HG02798 (cell line): ENCODE data around the gene SUSD5.
"Not testable (repeated sequence)": the region's sequence is repeated elsewhere in the genome, so short reads cannot be mapped to it uniquely, and the experiment has no call there.

Experiments used
- ATAC-seq: cut with Tn5 transposase; IDR thresholded peaks from one replicate; pipeline ENCODE4 v1.9.1; 2021; ENCODE audit warnings: mild to moderate bottlenecking; ENCODE audit not compliant: unreplicated experiment, poor library complexity

SUSD5 gene

DNA sequence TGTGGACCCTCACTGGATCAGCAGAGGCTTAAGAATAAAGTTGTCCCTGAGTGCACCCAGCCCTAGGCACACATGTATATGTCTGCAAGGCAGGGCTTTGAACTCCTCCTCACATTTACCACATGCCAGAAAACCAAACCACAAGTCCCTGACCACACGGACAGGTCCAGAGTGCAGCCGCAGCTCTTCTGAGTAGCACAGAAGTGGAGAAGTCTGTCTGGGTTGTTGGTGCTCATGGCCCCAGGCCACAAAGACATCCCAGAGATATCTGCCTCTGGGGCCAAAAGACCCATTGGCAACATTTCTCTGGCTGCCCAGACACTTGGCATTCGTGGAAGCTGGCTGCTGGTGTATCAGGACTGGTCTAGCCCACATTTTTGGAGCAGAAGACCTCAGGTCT is 17.4 kb downstream of the SUSD5 start:
- no peak for ATAC-seq

DNA sequence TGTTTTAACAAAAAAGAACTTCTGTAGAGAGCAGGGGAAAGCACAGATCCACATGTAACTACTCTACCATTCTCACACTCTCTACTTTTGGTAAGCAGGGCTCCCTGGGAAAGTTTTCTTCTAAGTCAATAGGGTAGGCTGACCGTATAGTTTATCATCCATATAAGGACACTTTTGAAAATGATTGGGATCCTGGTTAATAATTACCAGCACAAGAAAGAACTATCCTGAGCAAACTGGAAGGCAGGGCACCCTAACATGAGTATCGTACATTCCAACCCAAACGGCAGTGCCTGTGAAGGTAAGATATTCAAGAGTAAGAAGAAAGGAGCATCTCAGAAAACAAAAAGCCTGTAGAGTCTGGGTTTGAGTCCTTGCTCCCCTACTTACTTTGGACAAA is 22.1 kb downstream of the SUSD5 start:
- no peak for ATAC-seq

DNA sequence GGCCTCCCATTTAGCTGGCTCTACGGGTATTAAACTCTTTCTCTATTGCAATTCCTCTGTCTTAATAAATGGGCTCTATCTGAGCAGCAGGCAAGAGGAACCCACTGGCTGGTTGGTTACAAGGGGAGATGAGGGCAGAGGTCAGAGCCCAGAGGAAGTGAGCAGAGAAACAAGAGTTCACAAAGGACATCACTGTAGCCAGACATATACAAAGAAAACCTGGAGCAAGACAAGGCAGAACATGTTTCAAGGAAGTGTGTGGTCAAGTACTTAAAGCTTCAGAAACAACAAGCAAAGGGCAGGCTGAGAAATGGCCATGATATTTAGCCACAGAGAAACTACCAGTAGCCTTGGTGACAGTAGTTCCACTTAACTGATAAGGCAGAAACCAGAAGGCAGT is 24.3 kb downstream of the SUSD5 start:
- no peak for ATAC-seq

DNA sequence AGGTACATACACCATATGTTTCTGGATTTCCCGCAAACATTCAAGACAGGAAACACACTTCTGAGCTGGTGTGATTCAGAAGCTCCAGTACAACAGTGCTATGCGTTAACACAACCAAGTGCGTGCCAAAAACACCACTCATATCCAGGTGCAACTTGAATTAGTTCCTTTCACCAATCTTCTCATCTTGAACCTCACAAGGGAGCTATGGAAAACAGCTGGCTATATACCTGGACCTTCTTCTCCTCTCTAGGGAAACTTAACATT is 31.3 kb downstream of the SUSD5 start:
- no peak for ATAC-seq

DNA sequence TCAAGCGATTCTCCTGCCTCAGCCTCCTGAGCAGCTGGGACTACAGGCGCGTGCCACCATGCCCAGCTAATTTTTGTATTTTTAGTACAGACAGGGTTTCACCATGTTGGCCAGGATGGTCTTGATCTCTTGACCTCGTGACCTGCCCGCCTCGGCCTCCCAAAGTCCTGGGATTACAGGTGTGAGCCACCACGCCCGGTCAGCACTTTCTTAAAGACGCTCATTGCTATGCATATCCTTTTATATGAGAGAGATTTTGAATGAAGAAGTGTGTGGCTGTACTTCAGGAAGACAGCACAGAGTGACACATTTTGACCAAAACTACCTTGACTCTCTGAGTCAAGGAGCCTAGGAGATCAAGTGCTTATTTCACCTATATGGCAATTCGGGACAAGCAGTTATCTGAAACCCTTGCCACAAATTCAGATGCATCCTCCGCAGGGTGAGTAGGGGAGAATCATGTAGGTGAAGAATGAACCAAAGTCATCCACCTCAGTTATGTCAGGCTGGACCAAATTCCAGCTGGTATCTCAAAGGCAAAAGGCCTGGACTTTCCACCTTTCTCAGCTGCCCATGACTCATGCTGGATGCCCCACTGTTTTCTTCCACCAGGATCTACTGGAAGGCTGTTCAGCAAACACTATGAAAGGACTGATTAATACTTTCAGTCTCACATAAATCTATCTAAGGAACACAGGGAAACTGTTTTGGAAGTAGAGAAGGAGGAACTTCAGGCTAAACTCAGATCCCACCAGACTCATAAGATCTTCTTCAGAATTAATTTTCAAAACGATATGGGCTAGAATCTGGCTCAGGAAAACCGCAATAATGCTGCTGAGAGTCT is 31.9 kb downstream of the SUSD5 start:
- no peak for ATAC-seq

DNA sequence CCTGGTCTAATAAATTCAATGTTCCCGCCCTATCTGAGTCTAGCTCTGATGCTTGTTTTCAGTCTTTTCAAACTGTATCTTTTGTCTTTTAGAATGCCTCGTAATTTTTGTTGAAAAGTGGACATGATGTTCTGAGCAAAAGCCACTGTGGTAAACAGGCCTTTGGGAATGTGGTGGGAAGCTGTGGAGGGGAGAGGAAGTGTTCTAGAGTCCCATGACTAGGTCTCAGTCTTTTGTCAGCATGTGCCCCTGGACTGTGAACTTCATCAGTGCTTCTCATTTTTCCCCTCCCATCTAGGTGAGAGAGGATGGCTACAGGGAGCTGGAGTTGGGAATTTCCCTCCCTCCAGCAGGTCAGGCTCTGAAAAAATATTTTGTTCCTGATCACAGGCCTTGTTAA is 33.7 kb downstream of the SUSD5 start:
- ATAC-seq = no peak

DNA sequence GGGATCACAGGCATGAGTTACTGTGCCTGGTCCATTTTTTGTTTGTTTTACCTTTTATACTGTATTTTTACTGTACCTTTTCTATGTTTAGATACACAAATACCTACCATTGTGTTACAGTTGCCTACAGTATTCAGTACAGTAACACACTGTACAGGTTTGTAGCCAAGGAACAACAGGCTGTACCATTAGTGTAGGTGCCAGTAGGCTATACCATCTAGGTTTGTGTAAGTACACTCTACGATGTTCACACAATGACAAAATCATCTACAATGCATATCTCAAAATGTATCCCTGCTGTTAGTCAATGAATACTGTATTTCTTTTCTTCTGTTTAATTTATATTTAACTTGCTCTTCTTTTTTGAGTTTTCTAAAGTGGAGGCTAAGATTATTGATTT is 37.0 kb downstream of the SUSD5 start:
- not testable (repeated sequence) for ATAC-seq

DNA sequence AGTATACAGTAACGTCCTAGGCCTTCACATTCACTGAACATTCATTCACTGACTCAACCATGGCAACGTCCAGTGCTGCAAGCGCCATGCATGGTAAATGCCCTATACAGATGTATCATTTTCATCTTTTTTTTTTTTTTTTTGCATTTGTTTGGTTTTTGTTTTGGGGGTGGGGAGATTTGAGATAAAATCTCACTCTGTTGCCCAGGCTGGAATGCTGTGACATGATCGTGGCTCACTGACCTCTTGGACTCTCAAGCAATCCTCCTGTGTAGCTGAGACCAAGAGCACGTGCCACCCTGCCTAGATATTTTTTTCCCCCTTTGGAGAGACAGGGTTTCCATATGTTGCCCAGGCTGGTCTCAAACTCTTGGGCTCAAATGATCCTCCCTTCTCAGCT is 37.4 kb downstream of the SUSD5 start:
- ATAC-seq = no peak

DNA sequence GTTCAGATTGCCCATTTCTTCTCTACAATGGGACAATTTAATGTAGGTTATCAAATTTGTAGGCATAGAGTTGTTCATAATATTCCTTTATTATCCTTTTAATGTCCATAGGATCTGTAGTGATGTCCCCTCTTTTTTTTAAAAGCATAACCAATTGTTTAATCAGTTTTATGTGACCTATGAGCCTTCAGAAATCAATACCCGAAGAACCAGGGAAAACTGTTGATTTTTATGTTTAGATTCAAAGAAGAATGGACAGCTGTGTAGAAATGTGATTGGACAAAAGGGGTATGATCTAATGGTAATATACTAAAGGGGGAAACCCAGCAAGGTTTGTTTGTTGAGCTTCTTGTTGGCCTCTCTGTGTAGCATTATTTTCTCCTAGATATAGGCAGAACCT is 39.5 kb downstream of the SUSD5 start:
- no peak for ATAC-seq

DNA sequence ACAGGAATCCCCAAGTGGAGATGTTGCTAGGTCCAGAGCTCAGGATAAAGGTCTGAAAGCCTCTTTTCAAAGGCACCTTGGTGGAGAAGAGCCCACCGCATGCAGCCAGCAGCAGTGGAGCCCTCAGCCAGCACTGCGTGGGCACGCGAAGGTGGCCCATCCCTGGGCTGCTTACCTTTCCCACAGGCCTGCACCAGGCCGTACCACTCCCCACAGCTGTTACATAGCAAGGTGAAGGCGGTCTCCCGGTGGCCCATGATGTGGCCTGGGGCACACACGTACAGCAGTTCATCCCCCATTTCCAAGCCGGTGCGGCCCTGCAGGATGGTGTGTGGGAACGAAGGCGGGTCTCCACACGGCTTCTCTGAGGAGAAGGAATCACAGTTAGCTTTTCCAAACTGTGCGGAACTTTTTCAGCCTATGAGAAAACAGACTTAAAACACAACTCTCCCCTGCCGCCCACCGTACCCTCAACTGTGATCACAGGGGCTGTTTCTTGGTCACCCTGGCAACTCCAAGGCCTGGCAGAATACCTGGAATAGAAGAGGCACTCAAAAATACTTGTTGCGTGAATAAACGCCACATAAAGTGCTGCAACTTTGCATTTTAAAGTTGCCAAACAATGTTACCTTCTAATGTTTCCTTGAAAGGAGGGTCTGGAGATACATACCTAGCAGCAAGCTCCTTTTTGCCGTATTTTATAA is 43.7 kb downstream of the SUSD5 start:
- ATAC-seq = no peak

DNA sequence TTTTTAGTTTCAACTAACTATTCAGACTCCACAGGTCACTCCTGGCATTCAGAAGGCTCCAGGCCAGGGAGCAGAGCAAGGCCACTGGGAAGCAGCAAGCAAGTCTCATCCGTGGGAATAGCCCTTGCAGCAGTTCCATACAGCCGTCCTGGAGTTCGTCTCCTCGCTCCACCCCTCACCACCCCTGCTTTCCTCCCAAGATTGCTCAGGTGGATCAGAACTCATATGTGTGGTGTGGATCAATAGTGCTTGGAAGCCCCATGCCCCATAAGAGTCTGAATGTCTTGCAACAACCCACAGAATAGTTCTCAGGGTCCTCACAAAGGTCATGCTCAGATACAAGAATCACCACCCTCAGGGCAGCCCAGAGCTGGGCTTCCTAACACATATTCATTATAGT is 44.5 kb downstream of the SUSD5 start:
- ATAC-seq = no peak

DNA sequence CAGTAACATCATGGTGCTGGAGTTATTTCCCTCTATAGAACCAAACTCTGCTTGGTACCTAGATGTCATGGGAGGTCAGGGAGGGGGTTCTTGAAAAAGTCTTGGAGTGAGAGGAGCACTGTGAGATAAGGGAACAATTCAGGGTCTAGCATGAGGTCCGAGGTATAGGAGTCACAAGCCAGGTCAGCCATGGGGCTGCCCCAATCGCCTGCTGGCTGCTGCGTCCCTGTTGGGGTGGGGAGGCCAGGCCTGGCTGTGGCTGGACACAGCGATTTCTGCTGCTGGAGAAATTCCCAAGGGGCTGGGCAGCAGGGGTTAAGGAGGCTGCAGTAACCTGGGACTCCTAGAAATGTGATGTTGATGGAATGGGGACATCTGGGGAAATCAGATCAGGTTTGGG is 44.9 kb downstream of the SUSD5 start:
- no peak for ATAC-seq

DNA sequence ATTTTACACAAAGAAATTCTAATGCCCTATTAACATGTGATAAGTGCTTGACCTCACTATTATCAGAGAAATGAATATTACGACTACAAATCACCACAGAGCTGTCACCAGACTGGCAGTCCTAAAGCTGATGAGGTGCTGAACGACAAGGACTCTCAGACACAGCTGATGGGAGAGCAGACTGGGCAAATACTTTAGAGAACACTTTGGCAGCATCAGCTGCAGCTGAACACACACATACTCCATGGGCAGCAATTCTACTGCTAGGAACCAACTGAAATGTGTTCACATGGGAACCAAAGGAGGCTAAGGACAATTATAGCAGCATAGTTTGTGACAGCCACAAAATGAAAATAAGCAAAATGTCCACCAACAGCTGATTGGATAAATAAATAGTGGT is 45.5 kb downstream of the SUSD5 start:
- no peak for ATAC-seq

DNA sequence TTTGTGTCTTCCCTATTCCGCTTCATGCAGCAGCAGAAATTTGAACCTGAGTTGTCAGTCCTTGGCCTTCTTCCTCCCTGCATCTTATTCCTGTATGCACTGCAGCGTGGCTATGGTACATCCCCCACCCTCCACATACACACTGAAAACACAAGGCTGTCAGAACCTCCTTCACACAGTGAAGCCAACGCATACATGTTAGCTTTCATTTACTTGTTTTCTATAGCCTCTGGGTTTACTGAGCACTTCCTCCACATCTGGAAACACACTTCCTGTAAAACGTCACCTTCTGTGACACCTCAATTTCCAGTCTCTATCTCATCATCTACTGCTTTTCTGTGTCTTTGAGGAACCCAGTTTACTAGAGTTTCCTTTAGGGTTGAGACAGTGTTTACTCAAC is 47.0 kb downstream of the SUSD5 start:
- ATAC-seq = no peak

DNA sequence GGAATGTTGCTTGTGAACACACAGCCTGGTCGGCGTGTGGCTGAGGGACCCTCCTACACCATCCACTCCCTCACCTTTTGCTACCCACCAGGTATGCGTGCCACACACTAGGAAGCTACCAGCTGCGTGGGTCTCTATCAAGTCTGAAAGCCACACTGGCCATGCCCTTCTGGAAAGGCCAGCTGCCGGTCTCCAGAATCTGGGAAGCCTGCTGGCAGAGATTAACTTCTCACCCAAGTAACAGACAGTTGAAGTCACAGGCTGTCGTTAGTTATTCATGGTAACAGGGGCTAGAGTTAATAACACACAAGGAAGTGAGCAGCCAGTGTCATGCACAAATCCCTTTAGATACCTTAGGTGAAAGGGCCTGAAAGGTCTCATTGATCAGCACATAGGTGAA is 48.1 kb downstream of the SUSD5 start:
- no peak for ATAC-seq

DNA sequence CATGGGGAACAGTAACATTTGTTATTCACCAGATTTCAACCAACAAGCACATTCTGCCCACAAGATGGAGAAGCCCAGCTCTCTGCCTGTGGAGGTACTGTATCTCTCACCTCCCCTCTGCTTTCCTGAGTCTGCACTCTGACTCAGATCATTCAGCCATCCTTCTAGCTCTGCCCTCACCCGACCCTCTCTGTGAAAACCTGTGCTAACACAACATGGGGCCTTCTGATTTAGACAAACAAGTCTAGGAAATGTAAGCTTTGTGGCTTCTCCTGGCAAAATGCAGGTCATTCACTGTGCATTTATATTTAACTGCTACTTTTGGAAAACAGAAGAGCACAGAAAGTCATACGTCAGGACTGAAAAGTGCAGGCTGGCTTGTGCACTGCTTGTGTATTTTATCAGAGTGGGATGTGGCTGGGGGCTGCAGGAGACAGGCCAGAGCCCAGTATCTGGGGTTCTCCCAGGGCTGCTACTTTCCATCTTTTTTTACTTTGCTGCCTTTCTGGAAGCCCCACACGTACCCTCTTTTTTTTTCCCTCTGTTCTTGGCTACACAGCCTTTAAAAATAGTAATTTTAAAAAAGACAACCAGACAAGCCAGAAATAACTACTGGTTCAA is 50.8 kb downstream of the SUSD5 start:
- ATAC-seq = no peak

DNA sequence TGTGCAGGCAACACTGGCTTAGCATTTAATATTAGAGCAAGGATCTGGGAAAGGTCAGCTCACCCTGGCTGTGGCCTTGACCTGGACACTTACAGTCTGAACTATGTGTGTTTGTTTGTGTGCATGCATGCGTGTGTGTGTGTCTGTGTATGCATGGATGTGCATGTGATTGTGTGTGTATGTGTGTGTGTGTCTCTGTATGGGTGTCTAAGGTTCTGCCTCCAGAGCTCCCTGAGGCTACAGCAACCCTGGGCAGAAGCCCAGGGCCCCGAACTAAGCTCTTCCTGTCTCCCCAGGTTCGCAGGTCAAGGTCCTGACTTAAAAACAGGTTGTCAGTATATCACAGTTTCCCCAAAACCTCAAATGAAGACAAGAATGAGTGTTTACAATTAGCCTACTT is 51.3 kb downstream of the SUSD5 start:
- ATAC-seq = no peak

DNA sequence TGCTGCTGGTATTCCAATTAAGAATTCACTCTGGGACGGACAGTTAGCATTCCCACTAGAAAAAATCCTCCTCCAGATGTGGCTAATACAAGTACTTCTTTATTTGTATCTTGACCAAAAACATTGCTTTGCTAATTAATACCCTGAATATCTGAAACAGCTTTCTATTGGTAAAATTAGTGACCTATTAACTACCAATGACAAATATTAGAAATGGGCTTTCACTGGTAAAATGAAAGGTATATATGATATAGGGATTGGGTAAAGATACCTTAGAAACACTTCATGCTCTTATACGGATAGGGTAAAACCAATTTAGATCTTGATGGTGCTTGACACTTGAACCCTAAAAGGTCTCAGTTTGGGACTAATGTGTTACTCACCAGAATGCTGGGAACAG is 52.5 kb downstream of the SUSD5 start:
- no peak for ATAC-seq

DNA sequence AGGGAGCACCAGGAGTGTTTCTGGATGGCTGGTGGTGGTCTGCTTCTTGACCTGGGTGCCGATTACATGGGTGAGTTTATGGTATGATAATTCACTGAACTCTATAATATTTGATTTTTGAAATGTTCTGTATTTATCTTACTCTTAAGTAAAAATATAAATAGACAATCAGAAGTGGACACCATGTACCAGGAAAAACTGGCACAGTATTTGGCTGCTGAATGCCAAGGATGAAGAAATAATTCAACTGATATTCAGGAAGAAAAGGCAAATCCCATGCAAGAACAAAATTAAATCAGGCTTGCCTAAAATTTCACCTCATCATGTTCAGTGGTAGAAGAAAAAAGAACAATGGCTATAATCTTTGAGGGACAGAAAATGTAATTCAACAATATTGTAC is 53.2 kb downstream of the SUSD5 start:
- ATAC-seq = no peak

DNA sequence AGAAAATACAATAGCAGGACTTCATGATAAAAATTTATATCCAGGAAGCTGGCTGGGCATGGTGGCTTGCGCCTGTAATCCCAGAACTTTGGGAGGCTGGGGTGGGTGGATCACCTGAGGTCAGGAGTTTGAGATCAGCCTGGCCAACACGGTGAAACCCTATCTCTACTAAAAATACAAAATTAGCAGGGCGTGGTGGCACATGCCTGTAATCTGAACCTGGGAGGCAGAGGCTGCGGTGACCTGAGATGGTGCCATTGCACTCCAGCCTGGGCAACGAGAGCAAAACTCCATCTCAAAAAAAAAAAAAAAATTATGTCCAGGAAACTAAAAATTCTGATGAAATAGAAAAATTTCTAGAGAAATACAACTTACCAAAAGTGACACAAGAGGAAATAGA is 56.0 kb downstream of the SUSD5 start:
- ATAC-seq = not testable (repeated sequence)

DNA sequence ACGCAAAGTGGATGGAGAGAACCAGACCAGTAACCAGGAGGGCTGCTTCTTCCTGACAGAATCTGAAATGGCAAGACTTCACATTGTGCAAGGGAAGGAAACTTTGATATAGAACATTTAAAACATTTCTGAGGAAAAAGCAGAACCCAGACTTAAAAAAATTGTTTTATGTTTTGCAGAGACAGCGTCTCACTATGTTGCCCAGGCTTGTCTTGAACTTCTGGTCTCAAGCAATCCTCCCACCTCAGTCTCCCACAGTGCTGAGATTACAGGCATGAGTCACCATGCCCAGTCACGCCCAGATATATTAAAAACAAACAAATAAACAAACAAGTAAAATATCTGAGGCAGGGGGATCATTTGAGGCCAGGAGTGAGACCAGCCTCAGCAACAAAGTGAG is 58.6 kb downstream of the SUSD5 start:
- ATAC-seq = no peak

DNA sequence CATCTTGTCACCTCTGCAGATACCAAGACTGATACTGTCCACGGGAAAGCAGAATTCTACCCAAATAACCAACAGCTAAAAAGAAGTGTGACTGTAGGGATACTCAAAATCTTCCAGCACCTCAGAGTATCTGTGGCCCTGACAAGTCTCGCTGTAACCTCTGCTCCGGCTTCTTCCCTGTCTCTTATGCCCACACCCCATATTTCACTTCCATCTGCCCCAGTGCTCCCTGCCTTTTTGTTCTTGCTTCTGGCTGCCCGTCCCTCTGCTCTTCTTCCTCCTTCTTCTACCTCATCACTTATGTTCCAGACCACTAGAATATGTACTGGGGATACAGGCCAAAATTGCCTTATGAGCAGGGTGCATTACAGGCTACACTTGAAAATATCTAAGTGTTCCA is 59.4 kb downstream of the SUSD5 start:
- no peak for ATAC-seq
